Jurkat, Clone E6-1 (cell line): ENCODE data around the gene CSE1L.
"Not testable (repeated sequence)": the region's sequence is repeated elsewhere in the genome, so short reads cannot be mapped to it uniquely, and the experiment has no call there.

Experiments used
- DNase-seq: peaks from one replicate; pipeline ENCODE4 v3.0.0-alpha.2; 2011; ENCODE audit warnings: low read depth, low spot score
- H3K4me3 ChIP-seq: 2 replicates; pipeline ENCODE4 v1.5.1; 2011; ENCODE audit warnings: mild to moderate bottlenecking, low read length, control low read depth, moderate library complexity

The CSE1L gene

DNA sequence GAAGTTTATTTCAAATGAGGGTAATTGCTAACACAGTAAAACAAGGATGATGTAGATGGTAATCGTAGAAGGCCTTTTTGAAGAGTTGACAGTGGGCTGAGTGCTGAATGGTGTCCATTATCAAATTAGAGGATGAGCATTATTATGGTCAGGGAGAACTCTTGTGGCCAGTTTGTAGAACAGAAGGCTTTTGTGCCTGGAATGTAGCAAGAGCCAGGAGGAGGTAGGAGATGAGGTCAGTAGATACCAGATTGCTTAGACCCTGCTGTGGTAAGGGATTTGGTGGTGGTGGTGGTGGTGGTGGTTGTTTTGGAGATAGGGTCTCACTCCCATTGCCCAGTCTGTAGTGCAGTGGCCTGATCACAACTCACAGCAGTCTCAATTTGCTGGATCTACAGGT lies 6.2 kb downstream of the CSE1L start:
- no peak for DNase-seq
- no peak overlapping the region for H3K4me3 ChIP-seq

DNA sequence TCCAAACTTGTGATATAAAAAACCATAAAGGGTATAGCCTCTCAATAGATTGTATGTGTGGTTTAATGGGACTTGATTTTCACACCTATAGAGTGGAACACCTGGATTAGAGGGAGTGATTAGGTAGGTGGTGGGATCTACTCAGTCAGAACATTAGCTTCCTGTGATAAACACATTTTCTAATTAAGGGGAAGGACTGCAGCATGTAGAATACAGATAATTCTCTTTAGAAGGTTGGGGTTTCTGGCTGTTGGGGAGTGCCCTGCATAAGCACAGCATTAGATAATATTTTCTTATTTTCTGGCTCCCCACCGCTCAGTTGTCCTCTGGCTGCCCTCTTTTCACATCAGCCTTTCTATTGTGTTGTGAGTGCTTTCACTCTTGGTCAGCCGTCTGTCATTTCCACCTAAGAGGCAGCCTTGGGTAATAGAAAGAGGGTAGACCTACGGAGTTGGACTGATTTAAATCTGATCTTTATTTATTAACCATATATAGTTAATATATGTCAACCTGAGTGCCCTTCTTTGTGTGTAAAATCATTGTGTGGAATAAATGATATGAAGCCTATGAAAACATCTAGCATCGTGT lies 8.0 kb downstream of the CSE1L start:
- DNase-seq, result no peak
- no peak overlapping the region for H3K4me3 ChIP-seq

DNA sequence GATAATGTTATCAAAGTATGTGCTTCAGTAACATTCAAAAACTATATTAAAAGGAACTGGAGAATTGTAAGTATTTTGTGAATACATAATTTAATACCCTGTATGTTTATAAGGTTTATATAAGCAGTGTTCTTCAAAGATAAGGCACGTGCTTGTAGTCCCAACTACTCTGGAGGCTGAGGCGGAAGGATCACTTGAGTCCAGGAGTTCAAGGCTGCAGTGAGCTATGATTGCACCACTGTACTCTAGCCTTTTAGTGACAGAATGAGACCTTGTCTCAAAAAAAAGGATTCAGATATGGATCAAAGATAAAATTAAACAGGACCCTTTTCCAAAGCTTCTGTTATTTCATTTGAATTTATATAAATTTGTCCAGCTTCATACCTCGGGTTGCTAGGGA lies 17.2 kb downstream of the CSE1L start:
- DNase-seq, result no peak
- no peak overlapping the region for H3K4me3 ChIP-seq

- DNase-seq, result no peak
- no peak overlapping the region for H3K4me3 ChIP-seq
Measured at GRCh38 chr20:49074521-49074920, 28.4 kb downstream of the CSE1L start.

DNA sequence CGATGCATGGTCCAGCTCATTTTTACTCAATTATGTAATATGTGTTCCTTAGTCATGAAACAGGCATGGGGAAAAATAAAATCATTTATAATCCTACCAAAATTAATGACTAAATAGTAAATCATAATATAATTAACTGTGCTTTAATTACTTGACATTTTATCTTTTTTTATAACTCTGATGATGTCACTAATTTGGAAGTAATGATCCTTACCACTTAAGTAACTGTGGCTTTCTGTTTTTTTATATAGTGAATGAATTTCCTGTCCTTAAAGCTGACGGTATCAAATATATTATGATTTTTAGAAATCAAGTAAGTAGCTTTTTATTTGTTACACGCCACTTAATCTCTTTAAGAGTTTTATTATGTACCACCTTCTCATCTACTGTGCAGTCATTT lies 32.2 kb downstream of the CSE1L start:
- DNase-seq, result no peak
- H3K4me3 ChIP-seq, result no peak overlapping the region

GRCh38 chr20:49082295-49082694 lies 36.2 kb downstream of the CSE1L start:
- DNase-seq, H3K4me3 ChIP-seq: not testable (repeated sequence)

GRCh38 chr20:49091104-49091503 lies 45.0 kb downstream of the CSE1L start:
- no peak for DNase-seq
- no peak overlapping the region for H3K4me3 ChIP-seq

GRCh38 chr20:49091762-49092161 lies 45.6 kb downstream of the CSE1L start:
- no peak for DNase-seq
- H3K4me3 ChIP-seq, result no peak overlapping the region

GRCh38 chr20:49096203-49096730 lies 50.2 kb downstream of the CSE1L start:
- H3K4me3 ChIP-seq, result no peak overlapping the region
- no peak for DNase-seq

DNA sequence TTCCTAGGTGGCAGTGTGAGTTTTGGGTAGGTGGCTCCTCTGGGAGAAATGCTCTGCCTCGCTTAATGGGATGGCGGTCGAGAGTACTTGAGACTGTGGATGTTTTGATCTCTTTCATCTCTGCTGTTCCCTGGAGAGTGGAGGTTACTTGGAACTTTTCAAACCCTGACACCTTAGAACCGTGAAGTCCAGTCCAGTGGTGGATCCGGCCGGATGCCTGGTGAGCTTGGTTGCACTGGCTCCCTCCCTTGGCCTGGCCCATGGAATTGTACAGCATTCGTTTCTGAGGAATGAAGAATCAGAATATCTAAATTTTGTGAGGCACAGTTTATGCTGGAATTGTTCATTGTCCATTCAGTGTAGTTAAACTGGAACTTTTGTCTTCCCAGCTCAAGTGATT lies 51.0 kb downstream of the CSE1L start:
- no peak overlapping the region for H3K4me3 ChIP-seq
- no peak for DNase-seq

GRCh38 chr20:49098136-49098535 lies 52.0 kb downstream of the CSE1L start:
- no peak for DNase-seq
- H3K4me3 ChIP-seq, result no peak overlapping the region

GRCh38 chr20:49099011-49099410 lies 52.9 kb downstream of the CSE1L start:
- H3K4me3 ChIP-seq, result no peak overlapping the region
- DNase-seq, result no peak

DNA sequence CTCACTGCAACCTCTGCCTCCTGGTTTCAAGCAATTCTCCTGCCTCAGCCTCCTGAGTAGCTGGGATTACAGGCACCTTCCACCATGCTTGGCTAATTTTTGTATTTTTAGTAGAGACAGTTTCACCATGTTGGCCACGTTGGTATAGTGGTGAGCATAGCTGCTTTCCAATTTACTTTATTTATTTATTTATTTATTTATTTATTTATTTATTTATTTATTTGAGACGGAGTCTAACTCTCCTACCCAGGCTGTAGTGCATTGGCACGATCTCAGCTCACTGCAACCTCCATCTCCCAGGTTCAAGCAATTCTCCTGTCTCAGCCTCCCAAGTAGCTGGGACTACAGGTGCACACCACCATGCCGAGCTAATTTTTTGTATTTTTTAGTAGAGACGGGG lies 54.2 kb downstream of the CSE1L start:
- not testable (repeated sequence) for H3K4me3 ChIP-seq, DNase-seq

DNA sequence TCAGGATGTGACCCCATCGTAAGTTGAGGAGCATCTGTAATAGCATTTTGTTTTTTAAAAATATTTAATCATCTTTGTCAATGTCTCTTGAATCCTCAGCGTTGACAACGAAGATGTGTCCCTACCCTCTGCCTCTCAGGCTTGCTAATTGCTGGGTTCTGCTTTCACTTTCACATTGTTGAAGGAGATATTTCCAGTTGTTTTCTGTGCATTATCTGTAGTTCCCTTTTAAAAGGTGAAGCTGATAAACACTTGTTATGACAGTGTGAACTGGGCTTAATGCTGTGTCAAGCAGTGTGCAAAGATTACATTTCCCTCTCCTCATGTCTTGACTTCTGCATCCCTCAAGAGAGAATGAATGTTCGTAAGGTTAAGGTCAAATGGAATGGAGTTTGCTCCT lies 54.9 kb downstream of the CSE1L start:
- no peak overlapping the region for H3K4me3 ChIP-seq
- DNase-seq, result no peak

DNA sequence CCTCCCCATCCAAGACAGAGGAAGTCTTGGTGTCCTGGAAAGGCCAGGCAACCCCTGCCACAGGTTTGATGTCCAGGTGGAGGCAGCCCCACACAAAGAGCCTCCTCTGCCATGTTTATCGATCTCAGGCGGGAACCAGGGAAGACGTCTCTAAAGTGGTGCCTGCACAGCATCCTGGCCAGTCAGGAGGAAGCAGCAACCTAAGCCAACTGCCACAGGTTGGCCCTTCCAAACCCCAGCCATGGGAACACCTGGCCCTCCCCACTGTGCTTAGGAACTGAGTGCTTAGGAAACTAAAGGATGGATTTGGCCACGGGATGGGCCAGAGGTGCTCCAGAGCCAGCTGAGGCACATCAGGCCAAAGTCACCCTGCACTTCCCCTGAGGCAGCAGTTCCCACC lies 56.9 kb downstream of the CSE1L start:
- DNase-seq, result no peak
- H3K4me3 ChIP-seq, result no peak overlapping the region

DNA sequence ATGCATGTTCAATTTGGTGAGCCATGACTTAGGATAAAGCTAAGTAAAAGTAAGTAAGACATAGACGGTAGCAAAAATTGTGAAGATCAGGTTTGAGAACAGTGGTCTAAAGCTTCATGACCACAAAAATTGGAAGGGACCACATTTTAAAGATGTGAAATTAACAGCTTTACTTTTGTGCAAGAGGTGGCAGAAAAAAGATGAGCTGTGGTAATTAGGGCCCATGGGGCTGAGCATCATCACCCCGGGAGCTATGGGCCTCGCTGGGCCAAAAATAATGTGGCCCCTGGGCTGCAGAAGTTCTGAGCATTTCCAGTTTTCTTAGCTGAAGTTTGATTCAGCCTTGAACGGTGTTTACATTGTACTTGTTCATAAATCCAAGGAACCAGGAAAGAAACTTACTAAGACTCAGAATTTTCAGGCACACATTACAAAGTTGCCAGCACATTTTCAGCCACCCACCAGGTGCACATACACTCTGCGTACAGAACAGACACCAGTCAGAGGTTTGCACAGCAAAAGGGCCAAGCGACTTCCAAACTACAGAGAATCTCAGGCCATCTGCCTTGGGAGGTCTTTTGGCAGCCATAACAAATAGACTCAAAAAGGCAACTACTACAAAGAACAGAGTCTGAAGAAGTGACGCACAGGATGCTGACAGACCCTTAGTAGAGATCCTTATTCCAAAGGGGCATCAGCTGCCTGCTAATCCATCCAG lies 57.7 kb downstream of the CSE1L start:
- DNase-seq, result no peak
- no peak overlapping the region for H3K4me3 ChIP-seq

GRCh38 chr20:49104365-49104648 lies 58.2 kb downstream of the CSE1L start:
- no peak for DNase-seq
- H3K4me3 ChIP-seq, result no peak overlapping the region

DNA sequence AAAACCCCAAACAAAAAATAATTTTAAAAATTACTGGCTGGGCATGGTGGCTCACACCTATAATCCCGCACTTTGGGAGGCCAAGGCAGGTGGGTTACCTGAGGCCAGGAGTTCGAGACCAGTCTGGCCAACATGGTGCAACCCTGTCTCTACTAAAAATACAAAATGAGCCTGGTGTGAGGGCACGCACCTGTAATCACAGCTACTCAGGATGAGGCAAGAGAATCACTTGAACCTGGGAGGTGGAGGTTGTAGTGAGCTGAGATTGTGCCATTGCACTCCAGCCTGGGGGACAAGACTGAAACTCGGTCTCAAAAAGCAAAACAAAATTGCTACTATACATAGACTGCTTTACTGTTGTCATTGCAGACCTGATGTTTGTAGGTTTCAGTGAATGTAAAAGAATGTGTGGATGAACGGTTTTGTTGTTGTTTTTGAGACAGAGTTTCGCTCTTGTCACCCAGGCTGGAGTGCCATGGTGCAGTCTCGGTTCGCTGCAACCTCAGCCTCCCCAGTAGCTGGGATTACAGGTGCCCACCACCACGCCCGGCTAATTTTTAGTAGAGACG lies 59.0 kb downstream of the CSE1L start:
- not testable (repeated sequence) for H3K4me3 ChIP-seq, DNase-seq

- DNase-seq, result no peak
- no peak overlapping the region for H3K4me3 ChIP-seq
Measured at GRCh38 chr20:49106328-49106727, 60.2 kb downstream of the CSE1L start.

DNA sequence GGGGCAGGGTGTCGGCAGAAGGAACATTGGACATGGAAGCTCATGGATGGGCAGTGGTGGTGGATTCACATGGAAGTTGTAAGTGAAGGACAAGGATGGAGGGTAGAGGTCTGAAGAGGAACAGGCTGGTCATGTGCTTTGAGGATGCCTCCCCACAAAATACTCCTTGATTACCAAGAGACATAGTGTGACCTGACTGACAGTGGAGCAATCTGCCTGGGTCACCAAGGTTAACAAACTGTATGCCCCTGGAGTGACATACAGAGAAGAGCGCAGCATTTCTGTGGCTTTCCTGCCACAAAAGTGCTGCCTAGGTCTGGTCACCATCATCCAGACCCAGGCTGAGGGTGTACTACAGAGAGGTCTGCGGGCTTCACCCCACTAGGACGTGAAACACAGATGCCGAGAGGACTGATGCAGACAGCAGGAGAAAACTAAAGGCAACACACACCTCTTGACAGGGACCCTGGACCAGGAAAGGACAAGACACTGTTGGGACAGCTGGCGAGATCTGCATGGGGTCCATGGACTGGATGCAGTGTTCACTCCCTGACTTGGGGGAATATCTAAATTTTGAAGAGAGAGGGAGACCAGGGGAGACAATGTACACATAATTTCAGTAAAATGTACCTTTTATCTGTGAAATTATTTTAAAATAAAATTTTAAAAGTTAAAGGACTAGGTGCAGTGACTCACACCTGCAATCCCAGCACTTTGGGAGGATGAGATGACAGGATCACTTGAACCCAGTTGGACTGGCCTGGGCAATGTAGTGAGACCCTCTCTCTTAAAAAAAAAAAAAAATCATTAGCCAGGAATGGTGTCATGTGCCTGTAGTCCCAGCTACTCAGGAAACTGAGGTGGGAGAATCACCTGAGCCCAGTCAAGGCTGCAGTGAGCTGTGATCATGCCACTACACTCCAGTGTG lies 64.9 kb downstream of the CSE1L start:
- no peak for DNase-seq
- H3K4me3 ChIP-seq, result no peak overlapping the region
